ENCODE results near the gene METTL15. TPM values are rescaled to one million over a fixed set of nuclear protein-coding genes. Genes with fewer than 3 reads are reported as not detected.
"Not testable (repeated sequence)": the region's sequence is repeated elsewhere in the genome, so short reads cannot be mapped to it uniquely, and the experiment has no call there.

The METTL15 gene
- total and polyA plus RNA-seq, 3 experiments from 2014 or later, result 7.9 to 15.3 (median 14.1) TPM

DNA sequence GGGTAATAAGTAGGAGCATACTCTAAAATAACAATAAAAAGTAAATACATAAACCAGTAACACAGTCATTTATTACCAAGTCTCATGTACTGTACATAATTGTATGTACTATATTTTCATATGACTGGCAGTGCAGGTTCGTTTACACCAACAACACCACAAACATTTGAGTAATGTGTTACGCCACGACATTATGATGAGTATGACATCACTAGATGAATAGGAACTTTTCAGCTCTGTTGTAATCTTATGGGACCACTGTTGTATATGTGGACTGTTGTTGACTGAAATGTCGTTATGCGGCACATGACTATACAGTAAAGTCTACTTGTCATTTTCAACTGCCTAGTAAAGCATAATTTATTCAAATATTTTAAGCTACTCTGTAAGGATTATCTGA lies 18.8 kb upstream of the METTL15 start:
- Histone ChIP-seq H3K27me3 (ENCODE audit: insufficient read depth, low read length, poor library complexity, severe bottlenecking) (no peaks in the 10 kb centered on the region), H3K4me3 (ENCODE audit: low read length) (no peak overlapping the region), H3K27ac (ENCODE audit: low read depth, low read length) (no peak overlapping the region), H3K9me3 (ENCODE audit: low read length) (no peaks in the 10 kb centered on the region), H3K4me1 (ENCODE audit: insufficient read depth, low read length) (no peaks in the 10 kb centered on the region), H3K36me3 (ENCODE audit: insufficient read depth, low read length) (no peaks in the 10 kb centered on the region)
- peaks cover 0 to 2% (median 0%) of the 10 kb centered on the region in 3 donors for H3K36me3 Mint-ChIP-seq
- CTCF ChIA-PET, result no interaction called here
- no peak overlapping the region for H3K27ac Mint-ChIP-seq
- H3K9me3 Mint-ChIP-seq, result no peaks in the 10 kb centered on the region
- no peaks in the 10 kb centered on the region for H3K27me3 Mint-ChIP-seq
- POLR2A ChIA-PET, result no interaction called here
- DNase-seq, result no peak
- no peaks in the 10 kb centered on the region for H3K4me1 Mint-ChIP-seq
- H3K4me3 Mint-ChIP-seq, result no peak overlapping the region

DNA sequence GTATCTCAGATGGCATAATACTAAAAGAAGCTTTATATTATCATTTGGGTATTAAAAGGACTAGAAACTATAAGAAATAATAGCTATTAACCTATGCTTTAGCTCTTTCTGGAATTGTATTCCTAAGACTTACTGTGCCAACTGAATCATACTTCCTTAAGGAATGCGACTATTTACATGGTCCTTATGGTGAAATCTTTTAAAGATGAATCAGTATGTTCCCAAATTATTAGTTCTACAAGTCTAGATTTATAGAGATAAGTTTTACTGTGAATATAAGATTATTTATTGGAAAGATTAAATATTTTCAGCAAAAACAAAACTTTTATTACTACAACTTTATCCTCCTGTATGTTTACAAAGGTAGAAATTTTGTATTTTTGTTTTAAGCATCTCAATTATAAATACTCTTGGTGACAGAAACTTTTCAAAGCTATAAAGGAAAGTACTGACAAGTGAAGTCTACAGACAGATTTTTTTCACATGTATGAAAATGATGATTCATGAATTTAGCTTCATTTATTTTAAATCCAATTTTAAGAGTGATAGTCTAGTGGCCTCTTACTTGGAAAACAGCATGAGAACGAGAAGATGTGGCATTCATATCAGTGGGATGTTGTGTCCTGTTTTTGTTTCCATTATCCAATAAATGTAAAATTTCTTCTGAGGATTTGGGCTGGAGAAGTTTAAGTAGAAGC lies 18.0 kb upstream of the METTL15 start:
- POLR2A ChIA-PET, result no interaction called here

DNA sequence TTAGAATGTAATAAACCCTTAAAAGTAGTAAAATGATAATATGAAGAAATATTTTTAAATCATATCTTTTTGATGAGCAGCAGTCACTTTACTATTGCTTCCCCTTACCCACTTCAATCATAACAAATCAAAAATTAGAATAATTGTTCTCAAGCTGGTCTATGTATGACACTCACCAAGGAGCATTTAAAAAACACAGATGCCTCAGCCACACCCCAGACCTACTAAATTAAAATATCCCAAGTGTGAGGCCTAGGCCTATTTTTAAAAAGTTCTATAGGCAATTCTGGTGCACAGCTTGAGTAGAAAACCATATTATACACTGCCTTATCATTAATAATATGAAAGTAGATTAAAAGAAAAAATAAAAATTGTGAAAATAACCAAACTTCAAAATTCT lies 15.4 kb upstream of the METTL15 start:
- Mint-ChIP-seq H3K36me3 (no peaks in the 10 kb centered on the region), H3K4me1 (peaks cover 0 to 11% (median 4%) of the 10 kb centered on the region in 3 donors), H3K27me3 (no peaks in the 10 kb centered on the region), H3K27ac (no peak overlapping the region), H3K9me3 (no peaks in the 10 kb centered on the region), H3K4me3 (no peak overlapping the region)
- Histone ChIP-seq H3K27ac (ENCODE audit: low read depth, low read length) (no peak overlapping the region), H3K27me3 (ENCODE audit: insufficient read depth, low read length, poor library complexity, severe bottlenecking) (no peaks in the 10 kb centered on the region), H3K36me3 (ENCODE audit: insufficient read depth, low read length) (no peaks in the 10 kb centered on the region), H3K9me3 (ENCODE audit: low read length) (no peaks in the 10 kb centered on the region), H3K4me3 (ENCODE audit: low read length) (no peak overlapping the region), H3K4me1 (ENCODE audit: insufficient read depth, low read length) (no peaks in the 10 kb centered on the region)
- POLR2A ChIA-PET, result no interaction called here
- DNase-seq, result no peak
- CTCF ChIA-PET, result no interaction called here

More for the DNA sequence above, 18.0 kb upstream of the METTL15 start:
- Mint-ChIP-seq H3K4me1 (peaks cover 0 to 2% (median under 1%) of the 10 kb centered on the region in 3 donors), H3K36me3 (peaks cover 0 to 2% (median 0%) of the 10 kb centered on the region in 3 donors), H3K4me3 (no peak overlapping the region), H3K27me3 (no peaks in the 10 kb centered on the region), H3K27ac (no peak overlapping the region), H3K9me3 (no peaks in the 10 kb centered on the region)
- H3K36me3 ChIP-seq (ENCODE audit: insufficient read depth, low read length), result no peaks in the 10 kb centered on the region
- no peaks in the 10 kb centered on the region for H3K4me1 ChIP-seq (ENCODE audit: insufficient read depth, low read length)
- no peaks in the 10 kb centered on the region for H3K27me3 ChIP-seq (ENCODE audit: insufficient read depth, low read length, poor library complexity, severe bottlenecking)
- no peak overlapping the region for H3K4me3 ChIP-seq (ENCODE audit: low read length)
- CTCF ChIA-PET, result no interaction called here
- no peaks in the 10 kb centered on the region for H3K9me3 ChIP-seq (ENCODE audit: low read length)
- no peak overlapping the region for H3K27ac ChIP-seq (ENCODE audit: low read depth, low read length)
- DNase-seq, result no peak

GRCh38 chr11:28098257-28098656 lies 9.9 kb upstream of the METTL15 start:
- Histone ChIP-seq H3K9me3 (ENCODE audit: low read length) (no peaks in the 10 kb centered on the region), H3K36me3 (ENCODE audit: insufficient read depth, low read length) (no peaks in the 10 kb centered on the region), H3K4me1 (ENCODE audit: insufficient read depth, low read length) (no peaks in the 10 kb centered on the region), H3K27ac (ENCODE audit: low read depth, low read length) (no peak overlapping the region), H3K27me3 (ENCODE audit: insufficient read depth, low read length, poor library complexity, severe bottlenecking) (no peaks in the 10 kb centered on the region), H3K4me3 (ENCODE audit: low read length) (no peak overlapping the region)
- Mint-ChIP-seq H3K4me3 (no peak overlapping the region), H3K36me3 (no peaks in the 10 kb centered on the region), H3K9me3 (no peaks in the 10 kb centered on the region), H3K4me1 (peaks cover 0 to 22% (median 4%) of the 10 kb centered on the region in 3 donors), H3K27me3 (no peaks in the 10 kb centered on the region), H3K27ac (no peak overlapping the region)
- CTCF ChIA-PET, result interaction anchor here (0.9 kb wide), 1 partner anchor 36 kb away, joined by 4 read pairs; no protein-coding TSS in a partner anchor
- POLR2A ChIA-PET, result no interaction called here
- no peak for DNase-seq

- Mint-ChIP-seq H3K4me3 (no peak overlapping the region), H3K27ac (peak overlapping the region in 1 of 8 donors; percentile 9), H3K27me3 (no peaks in the 10 kb centered on the region), H3K36me3 (no peaks in the 10 kb centered on the region), H3K9me3 (no peaks in the 10 kb centered on the region), H3K4me1 (peaks cover 3 to 33% (median 14%) of the 10 kb centered on the region in 3 donors)
- POLR2A ChIA-PET, result no interaction called here
- no peaks in the 10 kb centered on the region for H3K4me1 ChIP-seq (ENCODE audit: insufficient read depth, low read length)
- H3K27me3 ChIP-seq (ENCODE audit: insufficient read depth, low read length, poor library complexity, severe bottlenecking), result no peaks in the 10 kb centered on the region
- no peaks in the 10 kb centered on the region for H3K36me3 ChIP-seq (ENCODE audit: insufficient read depth, low read length)
- no peak for DNase-seq
- H3K27ac ChIP-seq (ENCODE audit: low read depth, low read length), result no peak overlapping the region
- CTCF ChIA-PET, result no interaction called here
- H3K9me3 ChIP-seq (ENCODE audit: low read length), result no peaks in the 10 kb centered on the region
- no peak overlapping the region for H3K4me3 ChIP-seq (ENCODE audit: low read length)
Observed at GRCh38 chr11:28099715-28100114, 8.5 kb upstream of the METTL15 start.

GRCh38 chr11:28100665-28101064 lies 7.5 kb upstream of the METTL15 start:
- Mint-ChIP-seq H3K27ac (peak overlapping the region in 1 of 8 donors; percentile 29), H3K4me3 (no peak overlapping the region), H3K27me3 (no peaks in the 10 kb centered on the region), H3K9me3 (no peaks in the 10 kb centered on the region), H3K4me1 (peaks cover 6 to 35% (median 14%) of the 10 kb centered on the region in 3 donors), H3K36me3 (no peaks in the 10 kb centered on the region)
- ChIA-PET POLR2A (no interaction called here), CTCF (no interaction called here)
- no peaks in the 10 kb centered on the region for H3K9me3 ChIP-seq (ENCODE audit: low read length)
- DNase-seq, result no peak
- H3K27me3 ChIP-seq (ENCODE audit: insufficient read depth, low read length, poor library complexity, severe bottlenecking), result no peaks in the 10 kb centered on the region
- H3K4me3 ChIP-seq (ENCODE audit: low read length), result no peak overlapping the region
- no peaks in the 10 kb centered on the region for H3K4me1 ChIP-seq (ENCODE audit: insufficient read depth, low read length)
- H3K27ac ChIP-seq (ENCODE audit: low read depth, low read length), result no peak overlapping the region
- no peaks in the 10 kb centered on the region for H3K36me3 ChIP-seq (ENCODE audit: insufficient read depth, low read length)

GRCh38 chr11:28102300-28102699 lies 5.9 kb upstream of the METTL15 start:
- H3K9me3 Mint-ChIP-seq; CTCF ChIA-PET; H3K9me3 ChIP-seq (ENCODE audit: low read length); DNase-seq; H3K27ac Mint-ChIP-seq; H3K36me3 ChIP-seq (ENCODE audit: insufficient read depth, low read length); H3K36me3 Mint-ChIP-seq; H3K4me3 Mint-ChIP-seq; POLR2A ChIA-PET; H3K27ac ChIP-seq (ENCODE audit: low read depth, low read length); H3K4me3 ChIP-seq (ENCODE audit: low read length); H3K4me1 ChIP-seq (ENCODE audit: insufficient read depth, low read length); H3K27me3 ChIP-seq (ENCODE audit: insufficient read depth, low read length, poor library complexity, severe bottlenecking); H3K27me3 Mint-ChIP-seq: not testable (repeated sequence)
- H3K4me1 Mint-ChIP-seq, result peaks cover 14 to 43% (median 27%) of the 10 kb centered on the region in 3 donors

DNA sequence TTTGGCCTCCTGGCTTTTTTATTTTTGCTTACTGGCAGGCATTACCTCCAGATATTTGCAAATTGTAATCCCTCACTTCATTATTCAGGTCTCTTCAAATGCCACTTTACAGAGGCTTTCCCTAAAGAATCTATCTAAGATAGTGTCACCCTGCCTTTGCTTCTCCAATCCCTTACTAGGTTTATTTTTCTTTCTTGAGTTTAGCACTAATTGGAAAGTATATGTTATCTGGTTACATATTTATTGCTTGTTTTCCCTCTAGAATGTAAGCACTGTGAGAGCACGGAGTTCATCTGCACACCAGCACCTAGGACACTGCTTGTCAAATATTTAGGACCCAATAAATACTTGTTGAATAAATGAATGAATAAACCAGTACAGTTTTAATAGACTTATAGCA lies 3.8 kb upstream of the METTL15 start:
- H3K4me3 Mint-ChIP-seq, result no peak overlapping the region
- no peak overlapping the region for H3K4me3 ChIP-seq (ENCODE audit: low read length)
- H3K27me3 Mint-ChIP-seq, result peaks cover 0 to 1% of the 10 kb centered on the region in 2 donors
- ChIA-PET CTCF (no interaction called here), POLR2A (no interaction called here)
- peaks cover 33 to 60% (median 43%) of the 10 kb centered on the region in 3 donors for H3K4me1 Mint-ChIP-seq
- H3K9me3 Mint-ChIP-seq, result no peaks in the 10 kb centered on the region
- peaks cover 12% of the 10 kb centered on the region for H3K4me1 ChIP-seq (ENCODE audit: insufficient read depth, low read length)
- H3K9me3 ChIP-seq (ENCODE audit: low read length), result no peaks in the 10 kb centered on the region
- no peaks in the 10 kb centered on the region for H3K27me3 ChIP-seq (ENCODE audit: insufficient read depth, low read length, poor library complexity, severe bottlenecking)
- peaks cover 0 to 11% (median 0%) of the 10 kb centered on the region in 3 donors for H3K36me3 Mint-ChIP-seq
- no peak overlapping the region for H3K27ac ChIP-seq (ENCODE audit: low read depth, low read length)
- no peaks in the 10 kb centered on the region for H3K36me3 ChIP-seq (ENCODE audit: insufficient read depth, low read length)
- DNase-seq, result no peak
- peak overlapping the region in 4 of 8 donors; percentile 0 to 64 (median 24) for H3K27ac Mint-ChIP-seq

Measured in CD8-positive, alpha-beta memory T cell (primary cell).